CD4-positive, alpha-beta T cell treated with Interleukin-15 for 4 hours (primary cell): Measurements from ENCODE around the gene CKM.
"Not testable (repeated sequence)": the region's sequence is repeated elsewhere in the genome, so short reads cannot be mapped to it uniquely, and the experiment has no call there.

Experiments used
- DNase-seq: peaks from one replicate; pipeline ENCODE4 v3.0.0-alpha.2; 2020; ENCODE audit warnings: low spot score

Gene CKM

DNA sequence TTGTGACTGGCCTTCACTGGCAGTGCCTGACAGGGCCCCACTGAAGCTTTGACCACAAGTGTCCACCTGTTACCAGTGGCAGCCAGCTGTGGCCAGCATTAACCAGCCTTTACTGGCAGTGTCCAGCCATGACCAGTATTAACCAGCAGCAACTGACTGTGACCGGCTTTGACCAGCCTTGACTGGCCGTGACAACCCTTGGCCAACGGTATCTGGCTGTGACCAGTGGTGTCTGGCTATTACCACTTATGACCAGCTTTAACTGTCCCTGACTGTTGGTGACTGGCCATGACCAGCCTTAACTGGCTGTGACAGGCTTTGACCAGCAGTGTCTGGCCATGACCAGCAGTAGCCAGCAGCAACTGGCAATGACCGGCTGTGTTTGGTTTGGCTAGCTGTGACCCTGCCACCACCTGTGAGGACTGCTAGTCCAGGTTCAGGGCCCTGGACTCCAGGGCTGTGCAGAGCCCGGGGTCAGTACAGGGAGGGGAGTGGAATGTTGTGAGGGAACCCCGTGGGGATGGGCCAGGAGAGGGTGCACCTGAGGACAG is 32.2 kb downstream of the CKM start:
- DNase-seq = no peak

DNA sequence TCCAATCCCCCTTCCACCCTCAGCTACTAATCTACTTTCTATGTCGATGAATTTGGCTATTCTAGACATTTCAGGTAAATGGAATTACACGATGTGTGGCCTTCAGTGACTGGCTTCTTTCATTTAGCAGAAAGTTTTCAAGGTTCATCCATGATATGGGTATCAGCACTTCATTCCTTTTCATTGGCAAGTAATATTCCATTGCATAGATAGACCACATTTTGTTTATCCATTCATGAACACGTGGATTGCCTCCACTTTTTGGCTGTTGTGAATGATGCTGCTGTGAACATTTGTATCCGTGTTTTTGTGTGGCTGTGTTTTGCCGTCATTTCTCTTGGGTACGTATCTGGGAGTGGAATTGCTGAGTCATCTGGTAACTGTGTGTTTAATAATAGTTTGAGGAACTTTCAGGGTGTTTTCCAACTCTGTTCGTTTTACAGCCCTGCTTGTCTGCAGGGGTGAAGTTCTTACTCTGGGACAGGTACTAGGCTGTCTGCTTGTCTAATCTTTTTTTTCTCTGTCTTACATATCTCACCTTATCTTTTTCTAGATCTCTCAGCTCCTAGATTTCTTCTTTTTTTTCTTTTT is 39.1 kb downstream of the CKM start:
- no peak for DNase-seq

DNA sequence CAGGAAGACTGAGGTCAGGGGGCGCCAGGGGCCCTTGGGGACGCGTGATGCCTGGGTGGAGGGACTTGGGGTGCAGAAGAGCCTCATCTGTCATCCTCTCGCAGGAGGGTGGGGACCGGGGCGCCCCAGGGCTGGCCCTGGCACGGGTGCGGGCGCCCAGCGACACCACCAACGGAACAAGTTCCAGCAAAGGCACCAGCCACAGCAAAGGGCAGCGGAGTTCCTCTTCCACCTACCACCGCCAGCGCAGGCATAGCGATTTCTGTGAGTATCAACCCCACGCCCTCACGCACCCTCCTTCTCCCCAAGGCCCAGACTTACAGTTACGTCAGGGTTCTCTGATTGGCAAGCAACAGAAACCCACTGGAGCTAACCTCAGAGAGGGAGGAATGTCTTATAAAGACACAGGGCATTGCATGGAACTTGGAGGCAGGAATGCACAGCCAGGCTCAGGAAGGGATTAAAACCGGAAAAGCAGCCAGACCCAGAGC is 42.2 kb downstream of the CKM start:
- DNase-seq = no peak

DNA sequence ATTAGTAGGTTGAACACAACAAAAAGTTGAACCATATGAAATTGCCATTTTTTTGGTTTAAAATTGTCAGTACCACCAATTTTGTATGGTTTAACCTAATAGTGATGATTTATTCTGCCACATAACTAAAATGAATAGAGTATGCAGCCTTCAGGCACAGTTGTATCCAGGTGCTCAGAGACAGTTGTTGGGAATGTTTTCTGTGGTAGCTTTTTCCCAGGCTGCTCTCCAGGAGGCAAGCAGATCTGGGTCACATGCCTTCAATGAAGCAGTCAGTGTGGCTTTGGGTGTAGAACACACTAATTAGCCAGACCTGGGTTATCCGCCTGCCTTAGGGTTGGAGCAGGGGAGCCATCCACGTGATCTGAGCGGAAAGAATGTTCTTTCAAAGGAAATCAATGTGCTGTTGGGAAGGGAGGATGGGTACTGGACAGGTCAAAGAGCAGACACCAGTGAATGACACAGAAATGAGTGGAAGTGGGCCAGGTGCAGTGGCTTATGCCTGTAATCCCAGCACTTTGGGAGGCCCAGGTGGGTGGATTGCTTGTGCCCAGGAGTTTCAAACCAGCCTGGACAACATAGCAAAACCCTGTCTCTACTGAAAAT is 43.0 kb downstream of the CKM start:
- DNase-seq = no peak

DNA sequence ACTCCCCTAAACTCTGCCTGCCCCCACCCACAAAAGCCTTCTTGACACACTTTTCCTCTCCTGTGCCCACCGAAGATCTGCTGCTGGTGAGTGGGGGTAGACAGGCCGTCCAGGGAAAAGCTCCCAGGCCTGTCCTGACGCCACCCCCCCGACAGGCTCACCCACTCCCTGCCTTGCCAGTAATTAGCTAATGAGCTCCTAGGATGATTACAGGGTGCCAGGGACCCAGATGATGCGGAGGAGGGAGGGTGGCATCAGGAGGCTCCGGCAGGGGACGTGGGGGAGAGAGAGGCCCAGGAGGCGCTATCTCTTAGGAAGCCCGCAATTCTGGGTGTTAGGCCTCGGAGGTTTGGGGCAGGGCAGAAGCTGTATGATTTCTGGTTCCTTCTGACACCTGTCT is 44.6 kb downstream of the CKM start:
- DNase-seq = no peak

DNA sequence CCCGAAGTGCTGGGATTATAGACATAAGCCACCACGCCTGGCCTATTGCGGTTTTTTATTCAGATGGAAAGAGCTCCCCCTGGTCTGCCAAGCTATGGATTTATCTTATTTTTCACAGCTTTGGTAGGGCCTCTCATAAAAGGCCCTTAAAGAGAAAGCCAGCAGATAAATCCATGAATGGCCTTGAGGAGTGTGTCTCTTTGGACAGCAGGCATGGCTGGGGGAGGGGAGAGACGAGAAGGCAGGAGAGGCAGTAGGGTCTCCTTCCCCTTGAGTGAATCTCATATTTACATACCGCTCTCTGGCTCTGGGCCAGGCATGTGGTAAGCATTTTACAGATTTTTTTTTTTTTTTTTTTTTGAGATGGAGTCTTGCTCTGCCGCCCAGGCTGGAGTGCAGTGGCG is 46.4 kb downstream of the CKM start:
- no peak for DNase-seq

DNA sequence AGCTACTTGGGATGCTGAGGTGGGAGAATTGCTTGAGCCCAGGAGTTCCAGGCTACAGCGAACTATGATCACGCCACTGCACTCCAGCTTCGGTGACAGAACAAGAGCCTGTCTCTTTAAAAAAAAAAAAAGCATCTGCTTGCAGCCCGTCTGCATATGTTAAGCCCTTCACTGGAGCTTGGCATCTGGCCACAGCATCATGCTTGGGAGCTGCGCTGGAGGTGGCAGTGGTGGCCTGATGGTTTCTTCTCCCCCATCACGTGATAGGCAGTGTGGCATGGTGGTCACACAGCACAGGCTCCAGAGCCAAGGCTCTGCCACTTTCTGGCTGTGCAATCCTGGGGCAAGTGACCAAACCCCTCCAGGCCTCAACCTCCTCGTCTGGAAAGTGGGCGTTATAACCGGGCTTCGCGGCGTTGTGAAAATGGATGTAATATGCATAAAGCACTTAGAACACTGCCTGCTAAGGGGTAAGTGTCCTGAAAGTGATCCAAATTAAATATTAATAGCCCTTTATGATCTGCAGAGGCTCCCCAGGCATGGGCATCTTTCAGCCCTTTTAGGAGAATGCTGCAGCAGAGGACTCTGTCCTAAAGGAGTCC is 47.2 kb downstream of the CKM start:
- DNase-seq = no peak

DNA sequence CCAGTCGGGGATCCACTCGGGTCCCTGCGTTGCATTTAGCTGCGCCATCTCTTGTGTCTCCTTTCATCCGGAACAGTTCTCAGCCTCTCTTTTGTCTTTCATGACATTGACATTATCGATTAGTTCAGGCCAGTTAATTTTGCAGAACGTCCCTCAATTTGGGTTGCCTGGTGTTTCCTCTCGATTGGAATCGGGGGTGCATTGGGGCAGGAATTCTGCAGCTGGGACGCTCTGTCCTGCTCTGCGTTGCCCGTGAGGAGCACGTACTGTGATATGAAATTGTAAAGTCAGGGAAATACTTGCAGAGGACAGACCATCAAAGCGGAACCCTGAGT is 49.2 kb downstream of the CKM start:
- DNase-seq = no peak

DNA sequence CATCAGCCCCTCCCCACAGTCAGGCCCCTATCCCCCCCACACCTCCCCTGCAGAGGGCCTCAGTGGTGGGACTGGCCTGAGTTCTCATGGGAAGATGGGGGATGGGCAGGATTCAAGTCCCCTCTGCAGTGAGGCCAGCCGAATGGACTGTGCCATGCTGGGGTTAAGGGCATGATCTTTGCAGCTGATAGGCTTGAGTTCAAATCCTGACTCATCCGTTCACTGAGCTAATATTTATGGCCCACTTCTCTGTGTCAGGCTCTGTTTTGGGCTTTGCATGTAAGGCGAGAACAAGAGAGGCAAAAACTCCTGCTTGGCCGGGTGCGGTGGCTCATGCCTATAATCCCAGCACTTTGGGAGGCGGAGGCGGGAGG is 51.0 kb downstream of the CKM start:
- no peak for DNase-seq

DNA sequence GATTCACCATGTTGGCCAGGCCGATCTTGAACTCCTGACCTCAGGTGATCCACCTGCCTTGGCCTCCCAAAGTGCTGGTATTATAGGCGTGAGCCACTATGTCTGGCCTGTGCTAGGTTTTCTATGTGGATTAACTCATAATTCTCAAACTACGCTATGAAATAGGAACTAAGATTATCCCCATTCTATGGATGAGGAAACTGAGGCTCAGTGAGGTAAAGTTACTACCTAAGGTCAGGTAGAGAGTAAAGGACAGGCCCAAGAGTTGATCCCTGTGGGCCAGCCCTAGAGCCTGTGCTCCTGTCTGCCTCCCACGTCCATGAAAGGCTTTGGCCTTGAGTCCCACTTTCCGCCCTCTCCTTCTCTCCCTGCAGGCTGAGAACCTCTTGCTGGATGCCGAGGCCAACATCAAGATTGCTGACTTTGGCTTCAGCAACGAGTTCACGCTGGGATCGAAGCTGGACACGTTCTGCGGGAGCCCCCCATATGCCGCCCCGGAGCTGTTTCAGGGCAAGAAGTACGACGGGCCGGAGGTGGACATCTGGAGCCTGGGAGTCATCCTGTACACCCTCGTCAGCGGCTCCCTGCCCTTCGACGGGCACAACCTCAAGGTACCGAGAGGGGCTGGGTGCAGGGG is 51.5 kb downstream of the CKM start:
- DNase-seq = no peak

DNA sequence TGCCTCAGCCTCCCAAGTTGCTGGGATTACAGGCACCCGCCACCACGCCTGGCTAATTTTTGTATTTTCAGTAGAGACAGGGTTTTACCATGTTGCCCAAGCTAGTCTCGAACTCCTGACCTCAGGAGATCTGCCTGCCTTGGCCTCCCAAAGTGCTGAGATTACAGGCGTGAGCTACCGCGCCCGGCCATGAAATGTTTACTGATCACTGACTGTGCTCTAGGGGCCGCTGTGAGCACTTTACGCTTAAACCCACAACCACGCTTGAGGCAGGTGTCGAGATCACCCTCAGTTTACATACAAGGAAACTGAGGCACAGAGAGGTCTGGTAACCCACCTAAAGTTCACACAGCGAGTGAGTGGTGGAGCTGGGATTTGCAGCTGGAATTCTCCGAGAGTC is 52.7 kb downstream of the CKM start:
- not testable (repeated sequence) for DNase-seq

DNA sequence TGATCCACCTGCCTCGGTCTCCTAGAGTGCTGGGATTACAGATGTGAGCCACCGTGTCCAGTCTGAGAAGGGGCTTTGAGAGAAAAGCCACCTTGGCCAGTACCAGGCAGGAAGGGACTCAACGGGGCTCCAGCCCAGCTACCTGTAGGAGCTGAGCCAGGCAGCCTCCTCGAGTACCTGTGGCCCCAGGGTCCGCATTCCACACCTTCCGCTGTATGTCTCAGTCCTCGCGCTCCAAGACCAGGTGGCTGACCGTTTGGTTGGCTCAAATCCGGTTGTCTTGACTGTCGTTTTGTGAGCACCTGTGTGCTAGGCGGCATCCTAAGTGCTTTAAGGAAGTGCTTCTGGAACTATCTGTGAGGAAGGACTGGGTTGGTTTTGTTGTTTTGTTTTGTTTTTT is 55.4 kb downstream of the CKM start:
- DNase-seq = no peak

DNA sequence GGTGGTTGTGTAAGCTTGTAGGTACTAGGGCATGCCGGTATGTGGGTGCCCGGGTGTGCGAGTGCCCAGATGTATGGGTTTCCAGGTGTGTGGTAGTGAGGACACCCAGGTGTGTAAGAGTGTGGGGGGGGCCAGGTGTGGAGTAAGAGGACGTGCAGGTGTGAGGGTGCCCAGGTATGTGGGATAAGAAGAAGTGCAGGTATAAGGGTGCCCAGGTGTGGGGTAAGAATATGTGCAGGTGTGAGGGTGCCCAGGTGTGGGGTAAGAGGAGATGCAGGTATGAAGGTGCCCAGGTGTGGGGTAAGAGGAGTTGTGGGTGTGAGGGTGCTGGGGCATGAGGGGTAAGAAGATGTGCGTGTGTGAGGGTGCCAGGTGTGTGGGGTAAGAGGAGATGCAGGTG is 57.3 kb downstream of the CKM start:
- DNase-seq = no peak

DNA sequence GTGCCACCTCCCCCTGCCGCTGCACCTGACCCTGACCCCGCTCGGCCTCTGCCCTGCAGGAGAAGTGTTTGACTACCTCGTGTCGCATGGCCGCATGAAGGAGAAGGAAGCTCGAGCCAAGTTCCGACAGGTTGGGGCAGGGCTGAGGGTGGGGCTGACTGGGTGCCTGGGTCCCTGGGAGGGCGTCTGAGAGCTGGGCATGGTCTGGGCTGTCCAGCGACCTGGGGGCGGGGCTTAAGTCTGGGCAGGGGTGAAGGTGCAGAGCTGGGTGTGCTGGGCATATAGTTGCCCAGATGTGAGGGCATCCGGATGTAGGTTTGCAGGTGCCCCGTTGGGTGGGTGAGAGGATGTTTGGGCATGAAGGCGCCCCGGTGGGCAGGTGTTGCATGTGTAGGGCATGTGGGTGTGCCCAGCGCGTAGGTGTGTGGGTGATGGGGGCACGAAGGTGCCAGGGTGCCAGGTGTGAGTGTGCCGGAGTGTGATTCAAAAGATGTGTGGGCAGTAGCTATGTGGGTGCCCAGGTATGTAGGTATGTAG is 57.8 kb downstream of the CKM start:
- no peak for DNase-seq

DNA sequence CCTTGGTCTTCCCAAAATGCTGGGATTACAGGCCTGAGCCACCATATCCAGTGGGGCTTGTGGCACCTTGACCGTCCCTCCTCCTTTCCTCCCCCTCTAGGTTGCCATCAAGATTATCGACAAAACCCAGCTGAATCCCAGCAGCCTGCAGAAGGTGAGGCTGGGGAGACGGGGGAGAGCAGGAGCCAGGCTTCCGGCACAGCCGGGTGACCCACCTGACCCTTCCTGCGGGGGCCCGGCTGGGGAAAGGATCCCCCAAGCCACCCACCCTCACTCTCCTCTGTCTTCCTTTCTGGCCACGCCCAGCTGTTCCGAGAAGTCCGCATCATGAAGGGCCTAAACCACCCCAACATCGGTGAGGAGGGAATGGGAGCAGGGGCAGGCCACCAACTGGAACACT is 59.7 kb downstream of the CKM start:
- DNase-seq = no peak

DNA sequence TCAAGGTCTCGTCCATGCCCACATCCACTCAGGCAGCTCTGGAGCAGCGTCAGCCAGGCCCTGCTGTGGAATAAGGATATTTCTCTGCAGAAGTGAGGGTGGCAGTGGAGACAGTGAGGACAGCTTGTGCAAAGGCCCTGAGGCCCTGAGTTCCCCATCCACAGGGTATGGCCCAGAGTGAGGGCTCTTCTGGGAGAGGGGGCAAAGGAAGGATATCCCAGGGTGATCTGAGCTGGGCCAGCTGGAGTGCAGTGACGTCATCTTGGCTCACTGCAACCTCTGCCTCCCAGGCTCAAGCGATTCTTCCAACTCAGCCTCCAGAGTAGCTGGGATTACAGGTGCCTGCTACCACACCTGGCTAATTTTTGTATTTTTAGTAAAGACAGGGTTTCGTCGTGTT is 60.1 kb downstream of the CKM start:
- DNase-seq = no peak

DNA sequence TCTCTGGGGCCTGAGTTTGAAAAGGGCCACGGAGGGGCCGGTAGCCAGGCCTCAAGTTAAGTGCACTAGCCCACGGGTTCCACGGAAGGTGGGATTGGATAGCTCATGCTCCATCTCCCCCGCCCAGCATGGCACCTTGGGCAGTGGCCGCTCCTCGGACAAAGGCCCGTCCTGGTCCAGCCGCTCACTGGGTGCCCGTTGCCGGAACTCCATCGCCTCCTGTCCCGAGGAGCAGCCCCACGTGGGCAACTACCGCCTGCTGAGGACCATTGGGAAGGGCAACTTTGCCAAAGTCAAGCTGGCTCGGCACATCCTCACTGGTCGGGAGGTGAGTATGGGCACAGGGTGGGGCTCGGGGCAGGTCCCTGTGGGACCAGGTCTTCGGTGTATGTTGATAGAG is 63.8 kb downstream of the CKM start:
- DNase-seq = no peak

DNA sequence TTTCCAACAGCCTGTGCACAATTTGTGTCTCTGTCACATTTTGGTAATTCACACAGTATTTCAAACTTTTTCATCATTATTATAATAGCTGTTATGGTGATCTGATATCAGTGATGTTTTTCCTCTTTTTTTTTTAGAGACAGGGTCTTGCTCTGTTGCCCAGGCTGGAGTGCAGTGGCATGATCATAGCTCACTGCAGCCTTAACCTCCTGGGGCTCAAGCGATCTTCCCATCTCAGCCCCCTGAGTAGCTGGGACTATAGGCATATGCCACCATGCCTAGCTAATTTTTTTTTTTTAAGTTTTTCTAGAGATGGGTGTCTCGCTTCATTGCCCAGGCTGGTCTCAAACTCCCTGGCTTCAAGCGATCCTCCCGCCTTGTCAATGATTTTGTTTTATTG is 65.8 kb downstream of the CKM start:
- no peak for DNase-seq
